ENCODE measurements around the gene TBX10. TPM values are rescaled to one million over a fixed set of nuclear protein-coding genes. Genes with fewer than 3 reads are reported as not detected.

Gene TBX10
- total and polyA plus RNA-seq, 4 donors = 0.12 to 0.43 TPM; not detected in 2

GRCh38 chr11:67644472-67645418, 5.2 kb upstream of the TBX10 start:
- Histone ChIP-seq H3K4me1 (ENCODE audit: control insufficient read depth in 4 of 4, insufficient read depth in 4 of 4, low read length in 3 of 4) (peaks cover 0 to 19% (median 8%) of the 10 kb centered on the region in 4 donors), H3K9ac (ENCODE audit: low read depth in 1 of 2, low read length in 2 of 2) (no peak overlapping the region), H3K9me3 (ENCODE audit: control insufficient read depth in 4 of 4, low read length in 3 of 4) (no peaks in the 10 kb centered on the region), H3K4me3 (ENCODE audit: low read depth in 1 of 3, low read length in 3 of 3) (no peak overlapping the region), H3K27me3 (ENCODE audit: control insufficient read depth in 4 of 4, insufficient read depth in 4 of 4, low read length in 3 of 4) (no peaks in the 10 kb centered on the region), H3K27ac (ENCODE audit: low read depth in 1 of 2, low read length in 2 of 2) (no peak overlapping the region), H3K36me3 (ENCODE audit: control insufficient read depth in 4 of 4, insufficient read depth in 3 of 4, low read depth in 1 of 4, low read length in 3 of 4) (peaks cover 0 to 6% (median 0%) of the 10 kb centered on the region in 4 donors)
- WGBS = 95% methylated on average over 22 of the region's 22 CpGs
- TF ChIP-seq EGR1 (IDR thresholded peaks at IDR 0.05; ENCODE audit: low read depth in 2 of 2) (no peak), ATF3 (IDR thresholded peaks at IDR 0.05) (no peak), REST (IDR thresholded peaks at IDR 0.05) (no peak), HNF4G (IDR thresholded peaks at IDR 0.05) (no peak), HNF4A (conservative IDR thresholded peaks at IDR 0.05) (no peak), MAX (IDR thresholded peaks at IDR 0.05) (no peak), YY1 (IDR thresholded peaks at IDR 0.05) (no peak), SP1 (IDR thresholded peaks at IDR 0.05) (no peak), CTCF (IDR thresholded peaks at IDR 0.05; ENCODE audit: low read depth, low read length, missing input control) (no peak), RAD21 (IDR thresholded peaks at IDR 0.05) (no peak), RXRA (IDR thresholded peaks at IDR 0.05) (no peak), JUND (IDR thresholded peaks at IDR 0.05) (no peak), NR2F2 (IDR thresholded peaks at IDR 0.05) (no peak), TAF1 (conservative IDR thresholded peaks at IDR 0.05) (no peak), GABPA (IDR thresholded peaks at IDR 0.05 in 1 of 2, conservative IDR thresholded peaks at IDR 0.05 in 1 of 2) (no peak), FOXA2 (IDR thresholded peaks at IDR 0.05) (no peak), FOXA1 (IDR thresholded peaks at IDR 0.05) (no peak), ZBTB33 (IDR thresholded peaks at IDR 0.05) (no peak)
- DNase-seq (ENCODE audit: low spot score) = no peak
